ENCODE measurements around the gene ALDH1L1.
"Not testable (repeated sequence)": the region's sequence is repeated elsewhere in the genome, so short reads cannot be mapped to it uniquely, and the experiment has no call there.

ALDH1L1 gene

GRCh38 chr3:126104028-126104635 is 76.3 kb downstream of the ALDH1L1 start:
- no peak for DNase-seq

- no peak for DNase-seq
These were observed 77.0 kb downstream of the ALDH1L1 start for GRCh38 chr3:126103121-126104027.

- no peak for DNase-seq
These were observed 77.8 kb downstream of the ALDH1L1 start for GRCh38 chr3:126102530-126102951.

- DNase-seq, result no peak
These were observed 78.4 kb downstream of the ALDH1L1 start for GRCh38 chr3:126102011-126102410.

GRCh38 chr3:126101521-126101982 is 78.8 kb downstream of the ALDH1L1 start:
- no peak for DNase-seq

- DNase-seq, result no peak
These were observed 79.6 kb downstream of the ALDH1L1 start for GRCh38 chr3:126100634-126101301.

- DNase-seq, result no peak
These were observed 80.1 kb downstream of the ALDH1L1 start for GRCh38 chr3:126100269-126100633.

- DNase-seq, result no peak
These were observed 82.0 kb downstream of the ALDH1L1 start for GRCh38 chr3:126098391-126098858.

GRCh38 chr3:126097801-126098200 is 82.6 kb downstream of the ALDH1L1 start:
- DNase-seq, result no peak

GRCh38 chr3:126096274-126096673 is 84.1 kb downstream of the ALDH1L1 start:
- DNase-seq, result not testable (repeated sequence)

GRCh38 chr3:126092128-126092527 is 88.3 kb downstream of the ALDH1L1 start:
- DNase-seq, result not testable (repeated sequence)

- DNase-seq, result no peak
These were observed 92.7 kb downstream of the ALDH1L1 start for GRCh38 chr3:126087552-126088175.

- no peak for DNase-seq
These were observed 94.5 kb downstream of the ALDH1L1 start for GRCh38 chr3:126085841-126086240.

GRCh38 chr3:126085276-126085675 is 95.1 kb downstream of the ALDH1L1 start:
- DNase-seq, result no peak

GRCh38 chr3:126084768-126085180 is 95.6 kb downstream of the ALDH1L1 start:
- no peak for DNase-seq

- peak; percentile 37 for DNase-seq
These were observed 96.2 kb downstream of the ALDH1L1 start, which contains the start of gene SLC41A3 for GRCh38 chr3:126083913-126084767. TSS of gene SLC41A3 (minus strand) at chr3:126084124. CDS start at chr3:126068219, 15,905 bp downstream.

GRCh38 chr3:126083511-126083912 is 96.9 kb downstream of the ALDH1L1 start:
- DNase-seq, result no peak

- no peak for DNase-seq
These were observed 97.3 kb downstream of the ALDH1L1 start for GRCh38 chr3:126083138-126083445.

GRCh38 chr3:126082362-126083137 is 97.8 kb downstream of the ALDH1L1 start:
- DNase-seq, result no peak

GRCh38 chr3:126081618-126082361 is 98.6 kb downstream of the ALDH1L1 start:
- DNase-seq, result no peak

Data from NCI-H2081 treated with DMSO at 0.1 percent for 48 hours (cell line).